Prostate gland (tissue), 2 donors: ENCODE measurements around the gene CTDP1.

Experiments used
- CTCF ChIP-seq, 4 experiments: fragments of 200-600 bp in 2 of 4; fragments of 450-650 bp in 2 of 4; sonication (generic) in 2 of 4; IDR thresholded peaks; 1 replicate in 3 of 4; 2 replicates in 1 of 4; pipeline ENCODE4 v1.5.1; 2016 to 2019; ENCODE audit warnings: antibody characterized with exemption in 4 of 4, mild to moderate bottlenecking in 2 of 4, moderate library complexity in 2 of 4
- POLR2A ChIP-seq: fragments of 450-650 bp; IDR thresholded peaks from one replicate; pipeline ENCODE4 v1.6.1; 2016; ENCODE audit warnings: antibody characterized with exemption, mild to moderate bottlenecking
- POLR2AphosphoS5 ChIP-seq: sonication (generic); formaldehyde crosslinking; IDR thresholded peaks from one replicate; pipeline ENCODE4 v1.6.1; 2017; ENCODE audit warnings: antibody characterized with exemption

GRCh38 chr18:79756826-79757225 is 77.2 kb downstream of the CTDP1 start:
- TF ChIP-seq CTCF (IDR thresholded peaks at IDR 0.05) = no peak
- no peak for TF ChIP-seq POLR2A
- no peak for TF ChIP-seq POLR2AphosphoS5
